ENCODE measurements around the gene MYBPC1. TPM values are rescaled to one million over a fixed set of nuclear protein-coding genes. Genes with fewer than 3 reads are reported as not detected.

Gene MYBPC1
- polyA plus RNA-seq, 4 donors = 0.03 to 0.37 (median 0.15) TPM; not detected in 1

- no peak for DNase-seq (ENCODE audit: low read depth in 4 of 4, low spot score in 3 of 4)
Observed at GRCh38 chr12:101599771-101600484, 5.2 kb downstream of the MYBPC1 start.

GRCh38 chr12:101604132-101604531 is 9.4 kb downstream of the MYBPC1 start:
- no peak for DNase-seq (ENCODE audit: low read depth in 4 of 4, low spot score in 3 of 4)

DNA sequence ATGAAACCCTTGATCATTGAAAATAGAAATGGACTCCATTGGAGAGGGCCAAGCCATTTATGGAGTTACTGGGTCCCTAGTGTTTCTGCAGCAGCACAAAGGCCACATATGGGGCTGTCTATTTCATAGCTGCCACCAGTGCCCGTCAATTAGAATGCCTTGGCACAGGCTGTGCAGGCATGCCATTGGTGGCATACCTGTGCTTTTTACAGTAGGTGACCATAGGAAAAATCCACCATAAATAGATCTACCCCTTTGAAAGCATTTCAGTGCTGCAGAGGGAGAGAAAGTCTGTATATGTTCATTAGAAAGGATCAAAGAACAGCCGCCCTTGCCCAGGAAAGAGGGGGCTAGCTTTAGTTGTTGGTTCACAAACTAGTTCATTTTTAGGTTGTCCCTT is 13.1 kb downstream of the MYBPC1 start:
- no peak for DNase-seq (ENCODE audit: low read depth in 4 of 4, low spot score in 3 of 4)

DNA sequence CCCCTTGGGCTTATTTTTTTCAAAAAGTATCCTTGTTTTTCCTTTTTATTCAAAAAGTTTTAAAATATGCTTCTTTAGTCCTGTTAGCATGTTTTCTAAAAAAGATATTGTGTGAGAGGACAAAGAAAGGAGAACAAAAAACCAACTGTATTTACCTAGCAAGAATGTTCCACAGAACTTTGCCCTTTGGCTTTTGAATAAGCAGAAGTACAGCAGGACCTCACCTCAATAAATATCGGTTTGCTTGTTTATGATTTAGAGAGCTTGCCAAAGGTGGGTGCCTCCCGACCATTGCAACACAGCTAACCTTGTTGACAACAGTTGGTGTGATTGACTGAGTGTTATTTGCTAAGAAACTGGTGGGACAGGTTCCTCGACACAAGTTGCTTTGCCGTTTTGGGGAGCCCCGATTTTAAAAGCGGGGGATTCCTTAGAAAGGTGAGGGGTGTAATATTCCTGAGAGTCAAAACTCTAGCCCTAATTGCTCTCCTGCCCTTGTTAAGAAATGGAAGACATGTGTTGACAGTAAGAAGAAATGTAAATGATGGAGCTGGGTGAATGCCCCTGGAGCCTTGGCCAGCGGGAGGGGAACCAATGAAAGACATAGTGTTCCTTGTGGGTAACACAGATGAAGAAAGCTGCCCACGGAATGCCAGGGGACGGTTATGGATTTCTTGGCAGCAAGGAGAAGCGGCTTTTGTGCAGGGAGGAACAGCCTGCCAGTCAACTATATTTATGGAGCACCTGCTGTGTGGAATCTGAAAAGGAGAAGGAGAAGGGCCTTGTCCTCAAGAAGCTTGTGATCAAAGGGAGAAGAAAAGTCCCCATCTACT is 13.7 kb downstream of the MYBPC1 start:
- DNase-seq (ENCODE audit: low read depth in 4 of 4, low spot score in 3 of 4) = no peak

DNA sequence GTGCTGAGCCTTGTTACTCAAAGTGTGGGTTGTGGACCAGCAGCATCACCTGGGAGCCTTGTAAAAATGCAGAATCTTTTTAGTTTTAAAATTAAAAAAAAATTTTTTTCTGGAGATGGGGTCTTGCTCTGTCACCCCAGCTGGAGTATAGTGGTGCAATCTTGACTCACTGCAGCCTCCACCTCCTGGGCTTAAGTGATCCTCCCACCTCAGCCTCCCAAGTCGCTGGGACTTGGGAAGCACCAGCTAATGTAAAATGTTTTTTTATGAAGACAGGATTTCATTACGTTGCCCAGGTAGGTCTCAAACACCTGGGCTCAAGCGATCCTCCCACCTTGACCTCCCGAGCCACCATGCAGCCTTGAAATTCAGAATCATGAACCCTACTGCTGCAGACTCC is 14.4 kb downstream of the MYBPC1 start:
- no peak for DNase-seq (ENCODE audit: low read depth in 4 of 4, low spot score in 3 of 4)

DNA sequence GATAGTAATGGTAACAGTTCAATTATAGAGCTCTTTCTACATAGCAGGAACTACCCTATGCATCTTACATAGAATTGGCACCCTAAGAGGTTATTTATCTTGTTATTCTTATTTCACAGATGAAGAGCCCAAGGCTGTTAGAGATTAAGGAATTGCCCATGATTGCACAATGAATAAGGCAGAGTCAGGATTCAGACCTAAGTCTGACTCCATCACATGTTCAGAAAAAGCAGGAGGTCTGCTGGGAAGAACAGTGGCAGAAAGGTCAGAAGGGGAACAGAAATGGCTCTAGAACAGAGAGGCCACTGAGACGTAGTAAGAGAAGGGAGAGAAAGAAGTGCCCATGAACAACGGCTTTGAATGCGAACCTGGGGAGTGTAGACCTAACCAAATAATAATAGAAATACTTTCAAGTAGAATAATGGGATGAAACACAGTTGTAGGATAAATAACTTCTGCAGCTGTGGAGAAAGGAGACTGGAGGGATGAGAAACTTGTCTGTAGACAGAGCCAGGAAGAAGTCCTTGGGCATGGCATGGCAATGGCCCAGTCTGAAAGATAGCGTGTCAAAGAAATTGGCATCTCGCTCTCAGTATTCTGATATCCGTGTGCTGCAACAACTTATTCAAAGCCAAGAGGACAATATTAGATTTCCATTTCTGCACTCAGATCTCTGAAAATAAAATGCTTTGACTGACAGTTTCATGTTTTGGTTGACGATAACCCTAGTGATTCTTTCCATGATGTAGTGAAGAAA is 17.6 kb downstream of the MYBPC1 start:
- DNase-seq (ENCODE audit: low read depth in 4 of 4, low spot score in 3 of 4) = no peak

GRCh38 chr12:101616027-101616494 is 21.3 kb downstream of the MYBPC1 start:
- DNase-seq (ENCODE audit: low read depth in 4 of 4, low spot score in 3 of 4) = no peak

GRCh38 chr12:101619026-101619786 is 24.4 kb downstream of the MYBPC1 start:
- DNase-seq (ENCODE audit: low read depth in 4 of 4, low spot score in 3 of 4) = no peak

DNA sequence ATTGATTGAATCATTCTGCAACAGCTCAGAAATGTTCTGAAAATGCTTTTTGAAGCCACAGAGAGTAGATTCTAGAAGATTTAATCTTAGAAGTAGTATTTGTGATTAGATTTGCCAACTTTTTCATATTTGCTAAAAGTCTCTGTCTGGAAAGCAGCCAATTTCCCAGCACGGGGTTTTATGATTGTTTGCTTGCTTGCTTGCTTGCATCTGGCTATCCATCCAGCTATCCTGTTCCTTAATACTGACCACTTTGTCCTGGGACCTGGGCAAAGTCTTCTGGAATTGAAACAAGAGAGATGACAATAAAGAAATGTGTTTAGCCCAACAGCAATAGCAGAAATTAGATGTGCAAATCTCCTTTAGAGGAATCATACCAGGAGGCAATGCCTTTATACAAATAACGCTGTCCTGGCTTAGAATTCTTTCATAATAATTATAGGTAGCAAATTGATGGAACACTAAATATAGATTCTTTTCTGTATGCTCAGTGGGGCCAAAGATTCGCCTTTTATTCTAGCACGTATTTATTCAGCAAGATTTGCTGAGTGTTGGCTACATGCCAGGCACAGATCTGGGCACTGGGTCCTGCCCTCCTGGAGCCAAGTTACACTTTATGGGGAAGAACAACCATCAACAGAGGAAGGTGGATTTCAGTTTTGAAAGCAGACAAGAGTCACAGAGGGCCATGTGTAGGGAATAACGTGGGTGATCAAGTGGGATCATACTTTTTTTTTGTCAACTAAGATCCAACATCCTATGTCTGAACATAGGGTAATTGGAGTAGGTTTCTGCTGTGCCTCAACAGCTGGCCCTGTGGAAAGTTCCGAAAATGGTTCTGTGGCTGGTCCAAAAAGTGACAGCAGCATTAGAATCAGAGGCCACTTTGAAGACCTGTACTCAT is 25.3 kb downstream of the MYBPC1 start:
- DNase-seq (ENCODE audit: low read depth in 4 of 4, low spot score in 3 of 4) = no peak

- DNase-seq (ENCODE audit: low read depth in 4 of 4, low spot score in 3 of 4) = no peak
Observed at GRCh38 chr12:101620762-101621133, 26.0 kb downstream of the MYBPC1 start.

DNA sequence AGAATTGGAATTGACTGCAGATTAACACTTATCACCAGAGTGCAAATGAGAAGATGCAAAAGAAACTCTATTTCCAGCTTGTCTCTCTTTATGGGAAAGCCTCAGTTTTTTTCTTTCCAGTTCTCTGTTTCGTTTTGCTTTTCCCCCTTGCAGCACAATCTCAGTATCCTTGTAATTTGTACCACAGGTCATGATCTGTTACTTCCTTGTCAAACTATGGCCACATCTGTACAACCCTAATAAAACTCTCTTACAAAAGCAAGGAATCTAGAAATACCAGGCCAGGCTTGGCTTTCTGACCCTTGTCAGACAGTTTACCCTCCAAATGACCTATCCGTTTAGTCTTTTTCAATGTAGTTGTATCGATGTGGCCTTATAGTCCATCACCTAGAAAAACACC is 33.9 kb downstream of the MYBPC1 start:
- no peak for DNase-seq (ENCODE audit: low read depth in 4 of 4, low spot score in 3 of 4)

- no peak for DNase-seq (ENCODE audit: low read depth in 4 of 4, low spot score in 3 of 4)
Observed at GRCh38 chr12:101634724-101635123, 40.0 kb downstream of the MYBPC1 start.

GRCh38 chr12:101637936-101638335 is 43.2 kb downstream of the MYBPC1 start:
- DNase-seq (ENCODE audit: low read depth in 4 of 4, low spot score in 3 of 4) = no peak

DNA sequence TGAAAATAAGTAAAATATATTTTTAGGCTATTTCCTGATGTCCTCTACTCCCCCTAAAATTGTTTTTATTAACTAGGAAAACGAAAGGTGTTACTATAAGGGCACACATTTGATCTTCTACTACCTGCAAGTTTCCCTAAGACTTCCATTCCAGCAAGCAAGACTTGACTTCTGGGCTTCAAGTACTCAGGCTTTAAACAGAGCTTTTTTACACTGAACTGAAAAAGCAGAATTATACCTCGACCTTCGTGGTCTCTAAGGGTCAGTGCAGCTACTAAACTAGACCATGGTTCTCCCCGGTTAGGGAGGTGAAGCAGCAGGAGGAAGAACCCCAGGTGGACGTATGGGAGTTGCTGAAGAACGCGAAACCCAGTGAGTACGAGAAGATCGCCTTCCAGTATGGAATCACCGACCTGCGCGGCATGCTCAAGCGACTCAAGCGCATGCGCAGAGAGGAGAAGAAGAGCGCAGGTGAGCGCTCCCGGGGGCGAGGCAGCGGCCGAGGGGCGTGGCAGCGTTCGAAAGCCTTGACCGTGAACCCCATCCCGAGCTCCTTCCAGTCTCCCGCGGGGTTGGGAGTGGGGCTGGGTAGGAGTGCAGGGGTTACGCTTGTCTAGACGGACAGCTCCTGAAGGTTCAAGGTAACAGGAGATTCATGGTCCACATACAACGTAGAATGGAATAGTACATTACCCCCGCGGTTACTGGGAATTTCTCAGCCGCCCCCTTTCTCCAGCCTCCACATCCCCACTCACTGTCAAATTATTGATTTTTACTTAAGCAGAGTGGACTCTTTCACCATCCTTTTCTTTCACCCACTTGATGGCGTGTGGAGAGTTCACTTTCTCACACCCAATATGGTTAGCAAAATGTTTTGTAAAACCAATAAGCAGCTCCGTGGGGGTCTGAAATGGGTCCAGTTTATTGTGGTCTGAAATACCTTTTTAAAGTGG is 47.6 kb downstream of the MYBPC1 start:
- DNase-seq (ENCODE audit: low read depth in 4 of 4, low spot score in 3 of 4) = peak; percentile 10 to 32 (median 13)

DNA sequence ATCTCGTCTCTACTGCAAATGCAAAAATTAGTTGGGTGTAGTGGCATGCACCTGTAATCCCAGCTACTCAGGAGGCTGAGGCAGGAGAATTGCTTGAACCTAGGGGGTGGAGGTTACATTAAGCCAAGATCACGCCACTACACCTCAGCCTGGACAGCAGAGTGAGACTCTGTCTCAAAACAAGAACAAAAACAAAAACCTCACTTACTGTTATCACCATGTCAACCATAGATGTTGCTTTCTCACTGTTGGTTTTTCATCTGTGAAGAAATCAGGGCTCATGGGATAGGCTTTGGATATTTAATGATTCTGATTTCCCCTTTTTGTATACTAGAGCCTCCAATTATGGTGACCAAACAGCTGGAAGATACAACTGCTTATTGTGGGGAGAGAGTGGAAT is 52.9 kb downstream of the MYBPC1 start:
- DNase-seq (ENCODE audit: low read depth in 4 of 4, low spot score in 3 of 4) = no peak

- no peak for DNase-seq (ENCODE audit: low read depth in 4 of 4, low spot score in 3 of 4)
Observed at GRCh38 chr12:101648195-101648594, 53.4 kb downstream of the MYBPC1 start.

- no peak for DNase-seq (ENCODE audit: low read depth in 4 of 4, low spot score in 3 of 4)
Observed at GRCh38 chr12:101650346-101651117, 55.8 kb downstream of the MYBPC1 start.

- DNase-seq (ENCODE audit: low read depth in 4 of 4, low spot score in 3 of 4) = no peak
Observed at GRCh38 chr12:101653030-101653429, 58.3 kb downstream of the MYBPC1 start.
